Endothelial cell (in vitro differentiated cells): ENCODE results near the gene CRYZ. TPM values are rescaled to one million over a fixed set of nuclear protein-coding genes. Genes with fewer than 3 reads are reported as not detected.

Source experiments
- DNase-seq: peaks from one replicate; pipeline ENCODE4 v3.0.0; 2021; ENCODE audit warnings: low spot score
- H3K27ac Mint-ChIP-seq: one replicate; pipeline ENCODE4 v1.8.0; 2021; ENCODE audit warnings: mixed read lengths, inconsistent platforms; ENCODE audit not compliant: unreplicated experiment
- H3K27me3 Mint-ChIP-seq: one replicate; pipeline ENCODE4 v1.8.0; 2021; ENCODE audit warnings: mild to moderate bottlenecking, moderate library complexity, mixed read lengths, inconsistent platforms; ENCODE audit not compliant: unreplicated experiment
- H3K36me3 Mint-ChIP-seq: one replicate; pipeline ENCODE4 v1.8.0; 2021; ENCODE audit warnings: mild to moderate bottlenecking, low read depth, mixed read lengths, inconsistent platforms; ENCODE audit not compliant: unreplicated experiment
- H3K4me1 Mint-ChIP-seq: one replicate; pipeline ENCODE4 v1.8.0; 2021; ENCODE audit warnings: mild to moderate bottlenecking, mixed read lengths, inconsistent platforms; ENCODE audit not compliant: unreplicated experiment
- H3K4me3 Mint-ChIP-seq: one replicate; pipeline ENCODE4 v1.8.0; 2021; ENCODE audit warnings: mild to moderate bottlenecking, mixed read lengths, inconsistent platforms; ENCODE audit not compliant: unreplicated experiment
- H3K9me3 Mint-ChIP-seq: one replicate; pipeline ENCODE4 v1.8.0; 2021; ENCODE audit warnings: mixed read lengths, inconsistent platforms; ENCODE audit not compliant: unreplicated experiment
- CTCF ChIP-seq: fragments of 200-600 bp; sonication (generic); IDR thresholded peaks from one replicate; pipeline ENCODE4 v1.5.0; 2021; ENCODE audit warnings: antibody characterized with exemption; ENCODE audit not compliant: unreplicated experiment
- total RNA-seq: library from RNA; stranded (reverse); fragmentation: NEBNext Ultra II Directional; extraction: Animal tissue kit (Norgen Biotek cat#: 25700); gene quantifications from one replicate; pipeline ENCODE4 v1.2.1, GENCODE V29; 2021; ENCODE audit not compliant: unreplicated experiment

CRYZ gene
- total RNA-seq, 1 donor from 2014 or later: 31.7 TPM

- no peak overlapping the region for H3K27ac Mint-ChIP-seq
- no peaks in the 10 kb centered on the region for H3K4me1 Mint-ChIP-seq
- no peak for TF ChIP-seq CTCF
- no peak overlapping the region for H3K4me3 Mint-ChIP-seq
- no peaks in the 10 kb centered on the region for H3K9me3 Mint-ChIP-seq
- H3K27me3 Mint-ChIP-seq: no peaks in the 10 kb centered on the region
- DNase-seq: no peak
- H3K36me3 Mint-ChIP-seq: no peaks in the 10 kb centered on the region
These were observed 33.5 kb downstream of the CRYZ start for GRCh38 chr1:74699331-74699730.

- no peaks in the 10 kb centered on the region for H3K9me3 Mint-ChIP-seq
- TF ChIP-seq CTCF: no peak
- no peaks in the 10 kb centered on the region for H3K27me3 Mint-ChIP-seq
- no peak overlapping the region for H3K4me3 Mint-ChIP-seq
- H3K4me1 Mint-ChIP-seq: no peaks in the 10 kb centered on the region
- no peaks in the 10 kb centered on the region for H3K36me3 Mint-ChIP-seq
- DNase-seq: no peak
- H3K27ac Mint-ChIP-seq: no peak overlapping the region
These were observed 35.0 kb downstream of the CRYZ start for GRCh38 chr1:74697832-74698231.

- DNase-seq: no peak
- no peaks in the 10 kb centered on the region for H3K27me3 Mint-ChIP-seq
- H3K36me3 Mint-ChIP-seq: no peaks in the 10 kb centered on the region
- no peak for TF ChIP-seq CTCF
- H3K4me3 Mint-ChIP-seq: no peak overlapping the region
- no peak overlapping the region for H3K27ac Mint-ChIP-seq
- peaks cover 6% of the 10 kb centered on the region for H3K4me1 Mint-ChIP-seq
- no peaks in the 10 kb centered on the region for H3K9me3 Mint-ChIP-seq
These were observed 39.4 kb downstream of the CRYZ start for GRCh38 chr1:74693473-74693872.

- no peaks in the 10 kb centered on the region for H3K9me3 Mint-ChIP-seq
These were observed 41.9 kb downstream of the CRYZ start for GRCh38 chr1:74690909-74691308.

GRCh38 chr1:74690364-74690696 is 42.5 kb downstream of the CRYZ start:
- peak overlapping the region; percentile 83 for H3K27ac Mint-ChIP-seq
- H3K27me3 Mint-ChIP-seq: no peaks in the 10 kb centered on the region
- H3K9me3 Mint-ChIP-seq: no peaks in the 10 kb centered on the region
- H3K36me3 Mint-ChIP-seq: no peaks in the 10 kb centered on the region
- peaks cover 6% of the 10 kb centered on the region for H3K4me1 Mint-ChIP-seq
- peak; percentile 3 for DNase-seq
- H3K4me3 Mint-ChIP-seq: no peak overlapping the region
- TF ChIP-seq CTCF: no peak

More at GRCh38 chr1:74690909-74691308, 41.9 kb downstream of the CRYZ start:
- no peak overlapping the region for H3K27ac Mint-ChIP-seq
- H3K4me1 Mint-ChIP-seq: peaks cover 6% of the 10 kb centered on the region
- H3K36me3 Mint-ChIP-seq: no peaks in the 10 kb centered on the region
- no peaks in the 10 kb centered on the region for H3K27me3 Mint-ChIP-seq
- H3K4me3 Mint-ChIP-seq: no peak overlapping the region
- TF ChIP-seq CTCF: no peak
- no peak for DNase-seq
